ENCODE data around the gene WDR19.

WDR19 gene

DNA sequence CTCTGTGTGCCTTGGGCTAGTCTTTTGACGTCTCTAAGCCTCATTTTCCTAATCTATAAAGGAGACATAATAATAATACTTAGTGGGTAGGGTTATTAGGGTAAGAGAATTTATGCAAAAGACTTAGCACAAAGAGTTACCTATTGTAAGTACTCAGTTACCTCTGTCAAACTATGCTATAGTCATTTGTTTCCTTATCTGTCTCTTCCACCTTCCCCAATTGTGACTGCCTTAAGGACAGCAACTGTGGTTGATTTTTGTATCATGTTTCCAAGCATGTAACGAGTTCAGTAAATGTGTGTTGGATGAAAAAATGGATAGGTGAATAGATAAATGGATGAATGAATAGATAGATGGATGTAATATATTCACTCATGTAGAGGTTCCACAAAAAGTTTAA lies 48.1 kb downstream of the WDR19 start:
- TF ChIP-seq TEAD4 (IDR thresholded peaks at IDR 0.05) (no peak), TCF12 (IDR thresholded peaks at IDR 0.05; ENCODE audit: low read depth) (no peak), CREB1 (IDR thresholded peaks at IDR 0.05; ENCODE audit: low read depth) (no peak)
- TF ChIP-seq, protein P1, sequence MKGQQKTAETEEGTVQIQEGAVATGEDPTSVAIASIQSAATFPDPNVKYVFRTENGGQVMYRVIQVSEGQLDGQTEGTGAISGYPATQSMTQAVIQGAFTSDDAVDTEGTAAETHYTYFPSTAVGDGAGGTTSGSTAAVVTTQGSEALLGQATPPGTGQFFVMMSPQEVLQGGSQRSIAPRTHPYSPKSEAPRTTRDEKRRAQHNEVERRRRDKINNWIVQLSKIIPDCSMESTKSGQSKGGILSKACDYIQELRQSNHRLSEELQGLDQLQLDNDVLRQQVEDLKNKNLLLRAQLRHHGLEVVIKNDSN (IDR thresholded peaks at IDR 0.05) = no peak

DNA sequence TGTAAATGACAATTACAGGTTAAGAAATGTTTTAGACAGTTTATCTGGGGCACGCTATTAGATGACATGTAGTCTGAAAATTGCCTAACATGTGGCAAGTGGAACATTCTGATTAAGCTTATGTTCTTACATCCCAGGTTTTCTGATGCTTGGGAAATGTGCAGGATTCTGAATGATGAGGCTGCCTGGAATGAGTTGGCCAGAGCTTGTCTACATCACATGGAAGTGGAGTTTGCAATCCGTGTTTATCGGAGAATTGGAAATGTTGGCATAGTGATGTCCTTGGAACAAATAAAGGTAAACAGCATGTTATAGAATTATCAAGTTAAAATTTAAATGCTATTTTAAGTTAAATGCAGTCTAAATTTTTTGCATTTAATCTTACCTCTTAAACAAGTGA lies 49.3 kb downstream of the WDR19 start:
- no peak for TF ChIP-seq FOXM1 (IDR thresholded peaks at IDR 0.05; ENCODE audit: borderline replicate concordance, low read depth)
- no peak for TF ChIP-seq ZBTB7A (IDR thresholded peaks at IDR 0.05; ENCODE audit: low read depth)
- TF ChIP-seq TEAD4 (IDR thresholded peaks at IDR 0.05) = no peak
- TF ChIP-seq, protein P2, sequence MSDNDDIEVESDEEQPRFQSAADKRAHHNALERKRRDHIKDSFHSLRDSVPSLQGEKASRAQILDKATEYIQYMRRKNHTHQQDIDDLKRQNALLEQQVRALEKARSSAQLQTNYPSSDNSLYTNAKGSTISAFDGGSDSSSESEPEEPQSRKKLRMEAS (IDR thresholded peaks at IDR 0.05) = no peak
- TF ChIP-seq, protein P3, sequence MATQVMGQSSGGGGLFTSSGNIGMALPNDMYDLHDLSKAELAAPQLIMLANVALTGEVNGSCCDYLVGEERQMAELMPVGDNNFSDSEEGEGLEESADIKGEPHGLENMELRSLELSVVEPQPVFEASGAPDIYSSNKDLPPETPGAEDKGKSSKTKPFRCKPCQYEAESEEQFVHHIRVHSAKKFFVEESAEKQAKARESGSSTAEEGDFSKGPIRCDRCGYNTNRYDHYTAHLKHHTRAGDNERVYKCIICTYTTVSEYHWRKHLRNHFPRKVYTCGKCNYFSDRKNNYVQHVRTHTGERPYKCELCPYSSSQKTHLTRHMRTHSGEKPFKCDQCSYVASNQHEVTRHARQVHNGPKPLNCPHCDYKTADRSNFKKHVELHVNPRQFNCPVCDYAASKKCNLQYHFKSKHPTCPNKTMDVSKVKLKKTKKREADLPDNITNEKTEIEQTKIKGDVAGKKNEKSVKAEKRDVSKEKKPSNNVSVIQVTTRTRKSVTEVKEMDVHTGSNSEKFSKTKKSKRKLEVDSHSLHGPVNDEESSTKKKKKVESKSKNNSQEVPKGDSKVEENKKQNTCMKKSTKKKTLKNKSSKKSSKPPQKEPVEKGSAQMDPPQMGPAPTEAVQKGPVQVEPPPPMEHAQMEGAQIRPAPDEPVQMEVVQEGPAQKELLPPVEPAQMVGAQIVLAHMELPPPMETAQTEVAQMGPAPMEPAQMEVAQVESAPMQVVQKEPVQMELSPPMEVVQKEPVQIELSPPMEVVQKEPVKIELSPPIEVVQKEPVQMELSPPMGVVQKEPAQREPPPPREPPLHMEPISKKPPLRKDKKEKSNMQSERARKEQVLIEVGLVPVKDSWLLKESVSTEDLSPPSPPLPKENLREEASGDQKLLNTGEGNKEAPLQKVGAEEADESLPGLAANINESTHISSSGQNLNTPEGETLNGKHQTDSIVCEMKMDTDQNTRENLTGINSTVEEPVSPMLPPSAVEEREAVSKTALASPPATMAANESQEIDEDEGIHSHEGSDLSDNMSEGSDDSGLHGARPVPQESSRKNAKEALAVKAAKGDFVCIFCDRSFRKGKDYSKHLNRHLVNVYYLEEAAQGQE (IDR thresholded peaks at IDR 0.05; ENCODE audit: low read depth) = no peak
- TF ChIP-seq CEBPB (IDR thresholded peaks at IDR 0.05) = no peak
- TF ChIP-seq EGR1 (IDR thresholded peaks at IDR 0.05) = no peak
- no peak for TF ChIP-seq EP300 (IDR thresholded peaks at IDR 0.05; ENCODE audit: borderline replicate concordance)
- TF ChIP-seq NFIC (IDR thresholded peaks at IDR 0.05) = no peak
- no peak for TF ChIP-seq RAD21 (IDR thresholded peaks at IDR 0.05; ENCODE audit: low read depth)
- TF ChIP-seq CREB1 (IDR thresholded peaks at IDR 0.05; ENCODE audit: low read depth) = no peak
- no peak for TF ChIP-seq TAF1 (IDR thresholded peaks at IDR 0.05; ENCODE audit: low read depth)
- TF ChIP-seq YY1 (IDR thresholded peaks at IDR 0.05; ENCODE audit: low read depth) = no peak
- TF ChIP-seq, protein P1 (IDR thresholded peaks at IDR 0.05) = no peak
- TF ChIP-seq TCF12 (IDR thresholded peaks at IDR 0.05; ENCODE audit: low read depth) = no peak

DNA sequence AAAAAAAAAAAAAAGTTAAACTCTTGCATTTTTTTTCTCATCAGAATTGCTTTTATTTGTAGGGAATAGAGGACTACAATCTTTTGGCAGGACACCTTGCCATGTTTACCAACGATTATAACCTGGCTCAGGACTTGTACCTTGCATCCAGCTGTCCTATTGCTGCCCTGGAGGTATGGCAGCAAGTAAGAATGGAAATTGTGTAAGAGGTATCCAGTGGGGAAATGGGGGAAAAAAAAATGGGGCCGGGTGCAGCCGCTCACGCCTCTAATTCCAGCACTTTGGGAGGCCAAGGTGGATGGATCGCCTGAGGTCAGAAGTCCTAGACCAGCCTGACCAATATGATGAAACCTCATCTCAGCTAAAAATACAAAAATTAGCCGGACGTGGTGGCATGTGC lies 49.8 kb downstream of the WDR19 start:
- TF ChIP-seq FOXM1 (IDR thresholded peaks at IDR 0.05; ENCODE audit: borderline replicate concordance, low read depth) (no peak), EP300 (IDR thresholded peaks at IDR 0.05; ENCODE audit: borderline replicate concordance) (no peak), EGR1 (IDR thresholded peaks at IDR 0.05) (no peak), YY1 (IDR thresholded peaks at IDR 0.05; ENCODE audit: low read depth) (no peak), TEAD4 (IDR thresholded peaks at IDR 0.05) (no peak), ZBTB7A (IDR thresholded peaks at IDR 0.05; ENCODE audit: low read depth) (no peak), NFIC (IDR thresholded peaks at IDR 0.05) (no peak), RAD21 (IDR thresholded peaks at IDR 0.05; ENCODE audit: low read depth) (no peak), CEBPB (IDR thresholded peaks at IDR 0.05) (no peak), CREB1 (IDR thresholded peaks at IDR 0.05; ENCODE audit: low read depth) (no peak), TAF1 (IDR thresholded peaks at IDR 0.05; ENCODE audit: low read depth) (no peak), TCF12 (IDR thresholded peaks at IDR 0.05; ENCODE audit: low read depth) (no peak)
- TF ChIP-seq, protein P1 (IDR thresholded peaks at IDR 0.05) = no peak
- TF ChIP-seq, protein P3 (IDR thresholded peaks at IDR 0.05; ENCODE audit: low read depth) = no peak
- TF ChIP-seq, protein P2 (IDR thresholded peaks at IDR 0.05) = no peak

DNA sequence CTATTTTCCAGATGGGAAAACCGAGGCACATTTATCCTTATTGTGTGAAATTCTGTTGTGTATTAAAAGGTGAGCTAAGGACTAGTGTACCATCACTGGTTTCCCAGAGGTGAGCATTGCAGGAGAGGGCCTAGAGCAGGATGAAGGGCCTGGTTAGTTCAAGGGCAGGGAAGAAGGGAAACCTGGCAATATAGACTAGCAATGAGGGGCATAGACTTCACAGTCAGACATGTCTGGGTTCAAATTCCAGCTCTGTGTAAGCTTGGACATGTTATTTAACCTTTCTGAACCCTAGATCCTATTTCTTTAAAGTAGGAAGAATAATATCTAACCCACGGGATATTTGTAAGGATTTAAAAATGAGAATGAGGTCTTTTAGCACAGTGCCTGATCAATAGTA lies 50.8 kb downstream of the WDR19 start:
- no peak for TF ChIP-seq RAD21 (IDR thresholded peaks at IDR 0.05; ENCODE audit: low read depth)
- TF ChIP-seq FOXM1 (IDR thresholded peaks at IDR 0.05; ENCODE audit: borderline replicate concordance, low read depth) = no peak
- TF ChIP-seq EP300 (IDR thresholded peaks at IDR 0.05; ENCODE audit: borderline replicate concordance) = no peak
- TF ChIP-seq TEAD4 (IDR thresholded peaks at IDR 0.05) = no peak
- TF ChIP-seq, protein P3 (IDR thresholded peaks at IDR 0.05; ENCODE audit: low read depth) = no peak
- TF ChIP-seq TAF1 (IDR thresholded peaks at IDR 0.05; ENCODE audit: low read depth) = no peak
- TF ChIP-seq ZBTB7A (IDR thresholded peaks at IDR 0.05; ENCODE audit: low read depth) = no peak
- TF ChIP-seq, protein P2 (IDR thresholded peaks at IDR 0.05) = no peak
- TF ChIP-seq NFIC (IDR thresholded peaks at IDR 0.05) = no peak
- no peak for TF ChIP-seq EGR1 (IDR thresholded peaks at IDR 0.05)
- no peak for TF ChIP-seq CREB1 (IDR thresholded peaks at IDR 0.05; ENCODE audit: low read depth)
- TF ChIP-seq, protein P1 (IDR thresholded peaks at IDR 0.05) = no peak

All from Ishikawa (cell line).